Spleen (tissue), 11 donors: ENCODE data around the gene GNAO1. TPM values are rescaled to one million over a fixed set of nuclear protein-coding genes. Genes with fewer than 3 reads are reported as not detected.
A peak's percentile ranks its signal among the peaks of the same experiment; 100 is the strongest.

Experiments
- DNase-seq: peaks from one replicate; pipeline ENCODE4 v3.0.0-alpha.2; 2020
- H3K27ac ChIP-seq, 8 donors: fragments of 200-600 bp; sonication (generic) in 7 of 8; 1 replicate in 4 of 8; 2 replicates in 4 of 8; pipeline versions ENCODE4 v1.5.0 to v1.8.0; 2016 to 2021; ENCODE audit warnings: inconsistent platforms in 4 of 8, mild to moderate bottlenecking in 4 of 8, moderate library complexity in 1 of 8
- H3K27me3 ChIP-seq, 7 donors: fragments of 200-600 bp; sonication (generic) in 6 of 7; replicated peaks in 1 of 7; 1 replicate in 4 of 7; 2 replicates in 3 of 7; pipeline versions ENCODE4 v1.5.0 to v1.8.0; 2016 to 2021; ENCODE audit warnings: inconsistent platforms in 3 of 7, mild to moderate bottlenecking in 1 of 7
- H3K36me3 ChIP-seq, 6 donors: fragments of 200-600 bp; sonication (generic) in 5 of 6; 1 replicate in 4 of 6; 2 replicates in 2 of 6; pipeline versions ENCODE4 v1.5.0 to v1.8.0; 2016 to 2021; ENCODE audit warnings: inconsistent platforms in 2 of 6
- H3K4me1 ChIP-seq, 6 donors: fragments of 200-600 bp; sonication (generic) in 5 of 6; 1 replicate in 3 of 6; 2 replicates in 3 of 6; pipeline versions ENCODE4 v1.5.0 to v1.8.0; 2016 to 2021; ENCODE audit warnings: inconsistent platforms in 3 of 6
- H3K4me3 ChIP-seq, 8 donors: fragments of 200-600 bp; sonication (generic) in 7 of 8; 1 replicate in 4 of 8; 2 replicates in 4 of 8; pipeline versions ENCODE4 v1.5.0 to v1.8.0; 2016 to 2021; ENCODE audit warnings: inconsistent platforms in 4 of 8, mild to moderate bottlenecking in 4 of 8, moderate library complexity in 2 of 8
- H3K9me3 ChIP-seq, 8 donors: fragments of 200-600 bp; sonication (generic) in 7 of 8; 1 replicate in 4 of 8; 2 replicates in 4 of 8; pipeline versions ENCODE4 v1.5.0 to v1.8.0; 2016 to 2021; ENCODE audit warnings: inconsistent platforms in 4 of 8
- CTCF ChIP-seq, 11 experiments: fragments of 200-600 bp in 7 of 11; fragments of 450-650 bp in 4 of 11; sonication (generic) in 4 of 11; IDR thresholded peaks in 8 of 11; conservative IDR thresholded peaks in 3 of 11; 1 replicate in 7 of 11; 2 replicates in 4 of 11; pipeline versions ENCODE4 v1.4.0 to v1.8.0; 2016 to 2021; ENCODE audit warnings: antibody characterized with exemption in 11 of 11, inconsistent platforms in 4 of 11, mild to moderate bottlenecking in 1 of 11
- POLR2A ChIP-seq, 3 donors: fragments of 450-650 bp; IDR thresholded peaks; one replicate each; pipeline ENCODE4 v1.5.1; 2017; ENCODE audit warnings: antibody characterized with exemption in 3 of 3, mild to moderate bottlenecking in 1 of 3
- POLR2AphosphoS5 ChIP-seq, 3 donors: sonication (generic); formaldehyde crosslinking; IDR thresholded peaks; one replicate each; pipeline ENCODE4 v1.5.1; 2017; ENCODE audit warnings: antibody characterized with exemption in 3 of 3
- WGBS, 5 donors: extraction: QIAGEN DNeasy Blood & Tissue Kit in 3 of 5; methylation state at CpG; one replicate each; pipeline versions ENCODE4 v1.1.5 to v1.1.7; 2013 to 2018; 5-methylcytosine and 5-hydroxymethylcytosine counted together
- intact Hi-C: fragments of 100-400 bp; cut with DNase I; formaldehyde crosslinking; loops from one replicate; pipeline ENCODE4 v1.15.0; 2023; ENCODE audit warnings: low total_unique reads
- polyA plus RNA-seq, 3 donors: library from polyadenylated mRNA; stranded (reverse); fragments of 200-250 nt; gene quantifications; one replicate each; pipeline ENCODE4 v1.2.1, GENCODE V29; 2013
- total RNA-seq, 7 donors: library from RNA; depleted of rRNA in 3 of 7; stranded (reverse); fragments of >200 nt in 3 of 7; fragmentation: NEBNext Ultra II Directional in 4 of 7; extraction: Animal tissue kit (Norgen Biotek cat#: 25700) in 4 of 7; gene quantifications; one replicate each; pipeline versions ENCODE4 v1.1.0 to v1.2.1, GENCODE V29; 2016 to 2021
- donor health status: healthy with polysubstance abuse.
- donor health status: DM: no; HTN: no; CAD: no; lungs with moderate emphysema.
- donor health status: DM: no; HTN: no; CAD: no.
- donor health status: Bipolar disorder and iron deficiency.
- donor health status: healthy.
- donor health status: DM: no; HTN: no; CAD: no.
- donor health status: DM: yes; HTN: yes; CAD: no.

Gene GNAO1
- total and polyA plus RNA-seq, 10 donors = 0.32 to 7.9 (median 4.7) TPM

GRCh38 chr16:56351481-56351880, 160.2 kb downstream of the GNAO1 start:
- intact Hi-C loops = loop anchor here (10.0 kb wide), 1 partner anchor 887 kb away; no protein-coding TSS in a partner anchor
- Histone ChIP-seq H3K27me3 (no peaks in the 10 kb centered on the region), H3K9me3 (no peaks in the 10 kb centered on the region), H3K4me1 (peaks cover 0 to 10% (median 7%) of the 10 kb centered on the region in 6 donors), H3K4me3 (no peak overlapping the region), H3K36me3 (no peaks in the 10 kb centered on the region), H3K27ac (no peak overlapping the region)
- WGBS, 5 donors = 83 to 96% (median 88%) methylated on average over 6 of the region's 6 CpGs
- DNase-seq = peak; percentile 61
- TF ChIP-seq POLR2A (IDR thresholded peaks at IDR 0.05) (no peak), CTCF (IDR thresholded peaks at IDR 0.05 in 8 of 11, conservative IDR thresholded peaks at IDR 0.05 in 3 of 11) (no peak), POLR2AphosphoS5 (IDR thresholded peaks at IDR 0.05) (no peak)

DNA sequence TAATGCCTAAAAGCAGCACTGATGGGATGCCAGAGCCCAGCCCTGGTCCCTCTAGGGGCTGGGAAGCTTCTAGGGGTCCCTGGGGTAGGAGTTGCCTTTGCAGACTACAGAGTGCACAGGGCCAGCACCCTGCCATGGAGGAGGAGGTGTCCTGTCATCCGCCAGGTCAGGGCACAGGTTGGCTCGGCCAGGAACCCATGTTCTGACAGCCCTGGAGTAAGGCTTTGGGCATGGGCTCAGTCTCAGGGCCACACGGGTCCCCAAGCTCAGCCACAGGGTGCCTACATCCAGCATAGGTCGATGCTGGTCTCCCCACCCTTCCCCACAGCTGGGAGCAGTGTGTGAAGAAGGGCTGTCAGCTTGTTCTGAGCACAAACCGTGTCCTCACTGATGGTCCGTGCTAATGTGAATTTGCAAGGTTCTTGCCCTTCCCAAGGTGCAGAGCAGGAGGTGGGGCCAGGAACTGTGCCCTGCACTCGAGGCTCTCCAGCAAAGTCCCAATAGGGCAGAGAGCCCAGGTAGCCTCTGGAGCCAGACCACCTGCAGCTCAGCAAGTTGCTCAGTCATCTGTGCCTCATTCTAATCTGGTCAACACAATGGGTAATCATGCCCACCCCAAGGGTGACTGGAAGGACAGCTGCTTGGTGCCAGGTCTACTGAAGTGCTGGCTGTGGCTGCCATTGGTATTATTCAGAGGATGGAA, 161.2 kb downstream of the GNAO1 start:
- H3K36me3 ChIP-seq = no peaks in the 10 kb centered on the region
- 78 to 91% (median 81%) methylated on average over 2 to 7 of the region's 7 CpGs for WGBS, 5 donors
- no peak overlapping the region for H3K4me3 ChIP-seq
- TF ChIP-seq POLR2AphosphoS5 (IDR thresholded peaks at IDR 0.05) (no peak), CTCF (IDR thresholded peaks at IDR 0.05 in 8 of 11, conservative IDR thresholded peaks at IDR 0.05 in 3 of 11) (no peak), POLR2A (IDR thresholded peaks at IDR 0.05) (no peak)
- intact Hi-C loops = loop anchor here (10.0 kb wide), 1 partner anchor 888 kb away; no protein-coding TSS in a partner anchor
- H3K27me3 ChIP-seq = no peaks in the 10 kb centered on the region
- no peaks in the 10 kb centered on the region for H3K9me3 ChIP-seq
- peaks cover 0 to 20% (median 14%) of the 10 kb centered on the region in 6 donors for H3K4me1 ChIP-seq
- no peak overlapping the region for H3K27ac ChIP-seq
- DNase-seq = peak; percentile 53

DNA sequence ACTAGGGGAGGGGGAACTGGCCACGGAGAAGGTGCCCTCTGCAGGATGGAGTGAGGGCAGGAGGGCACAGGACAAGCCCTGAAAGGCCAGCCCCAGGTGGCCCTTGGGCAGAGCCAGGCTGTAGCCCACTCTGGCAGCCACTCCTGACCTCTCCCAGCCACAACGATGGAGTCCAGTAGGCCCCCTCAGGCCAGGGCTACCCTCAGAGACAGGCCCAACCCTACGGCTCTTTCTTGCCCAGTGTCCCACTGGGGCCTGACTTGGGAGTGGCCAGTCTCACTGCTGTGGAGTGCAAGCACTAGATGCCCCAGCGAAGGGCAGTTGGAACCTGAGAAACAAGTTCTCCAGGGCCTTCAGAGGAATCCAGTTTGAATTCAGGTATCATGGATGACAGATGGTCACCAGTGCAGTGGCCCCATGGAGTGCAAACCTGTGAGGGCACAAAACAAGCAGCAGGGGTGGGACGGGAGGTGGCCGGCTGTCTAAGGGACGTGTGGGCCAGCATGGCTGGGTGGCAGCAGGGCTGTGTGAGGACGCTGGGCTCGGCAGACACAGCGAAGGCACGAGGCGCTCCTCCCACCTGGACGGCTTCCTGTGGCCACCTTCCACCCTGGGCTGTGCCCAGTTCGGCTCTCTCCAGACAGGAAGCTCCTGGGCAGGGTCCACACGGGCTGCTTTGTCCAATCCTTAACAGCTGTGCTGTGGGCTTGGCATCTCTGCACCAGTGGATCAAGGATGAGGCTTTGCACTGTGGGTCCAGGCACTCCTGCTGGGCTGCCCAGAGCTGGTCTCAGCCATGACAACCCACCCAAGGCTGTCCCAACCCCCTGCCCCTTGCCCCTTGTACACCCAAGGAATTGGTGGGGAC, 162.0 kb downstream of the GNAO1 start:
- peak; percentile 59 for DNase-seq
- 84 to 92% (median 85%) methylated on average over 12 to 15 of the region's 15 CpGs for WGBS, 5 donors
- intact Hi-C loops = loop anchor here (10.0 kb wide), 1 partner anchor 888 kb away; no protein-coding TSS in a partner anchor
- no peak overlapping the region for H3K27ac ChIP-seq
- TF ChIP-seq POLR2AphosphoS5 (IDR thresholded peaks at IDR 0.05) = no peak
- TF ChIP-seq CTCF (IDR thresholded peaks at IDR 0.05 in 8 of 11, conservative IDR thresholded peaks at IDR 0.05 in 3 of 11) = no peak
- no peak for TF ChIP-seq POLR2A (IDR thresholded peaks at IDR 0.05)
- H3K4me1 ChIP-seq = peaks cover 0 to 28% (median 15%) of the 10 kb centered on the region in 6 donors
- no peaks in the 10 kb centered on the region for H3K9me3 ChIP-seq
- H3K27me3 ChIP-seq = no peaks in the 10 kb centered on the region
- H3K4me3 ChIP-seq = no peak overlapping the region
- H3K36me3 ChIP-seq = no peaks in the 10 kb centered on the region

- TF ChIP-seq POLR2AphosphoS5 (IDR thresholded peaks at IDR 0.05) = no peak
- TF ChIP-seq CTCF (IDR thresholded peaks at IDR 0.05 in 8 of 11, conservative IDR thresholded peaks at IDR 0.05 in 3 of 11) = no peak
- no peak for TF ChIP-seq POLR2A (IDR thresholded peaks at IDR 0.05)
- WGBS, 5 donors = 90 to 97% (median 92%) methylated on average over 7 of the region's 7 CpGs
- DNase-seq = no peak
- intact Hi-C loops = loop anchor here (10.0 kb wide), 1 partner anchor 889 kb away; no protein-coding TSS in a partner anchor
- H3K4me1 ChIP-seq = peaks cover 0 to 30% (median 15%) of the 10 kb centered on the region in 6 donors
- no peaks in the 10 kb centered on the region for H3K36me3 ChIP-seq
- H3K9me3 ChIP-seq = no peaks in the 10 kb centered on the region
- H3K4me3 ChIP-seq = no peak overlapping the region
- H3K27me3 ChIP-seq = no peaks in the 10 kb centered on the region
- H3K27ac ChIP-seq = no peak overlapping the region
Observed at GRCh38 chr16:56354016-56354415, 162.7 kb downstream of the GNAO1 start.
